Activated T-cell treated with anti-CD3 and anti-CD28 coated beads, Interleukin-2, amount 50 U/mL, for 72 hours (primary cell): Measurements from ENCODE around the gene GLB1L2. TPM values are rescaled to one million over a fixed set of nuclear protein-coding genes. Genes with fewer than 3 reads are reported as not detected.

ENCODE experiments used
- ATAC-seq, 2 donors: fragments of 150-1000 bp; cut with Tn5 transposase; replicated peaks in 1 of 2; 2 replicates each; pipeline ENCODE4 v1.10.0; 2021; ENCODE audit warnings: moderate library complexity in 2 of 2, mild to moderate bottlenecking in 1 of 2
- DNase-seq, 2 donors: peaks; one replicate each; pipeline ENCODE4 v3.0.0; 2021 to 2022; ENCODE audit warnings: mixed read lengths in 1 of 2
- H3K27ac Mint-ChIP-seq: one replicate; pipeline ENCODE4 v1.8.0; 2022; ENCODE audit warnings: mild to moderate bottlenecking, moderate library complexity, mixed read lengths
- H3K27me3 Mint-ChIP-seq: one replicate; pipeline ENCODE4 v1.8.0; 2022; ENCODE audit warnings: low read depth, mixed read lengths
- H3K36me3 Mint-ChIP-seq, 2 donors: one replicate each; pipeline ENCODE4 v1.8.0; 2022; ENCODE audit warnings: mixed read lengths in 2 of 2, mild to moderate bottlenecking in 1 of 2; ENCODE audit not compliant: insufficient read depth in 2 of 2
- H3K4me1 Mint-ChIP-seq: one replicate; pipeline ENCODE4 v1.8.0; 2022; ENCODE audit warnings: low read depth, mixed read lengths
- H3K4me3 Mint-ChIP-seq, 2 donors: one replicate each; pipeline ENCODE4 v1.8.0; 2022; ENCODE audit warnings: mild to moderate bottlenecking in 2 of 2, mixed read lengths in 2 of 2, moderate library complexity in 2 of 2
- H3K9me3 Mint-ChIP-seq, 2 donors: one replicate each; pipeline ENCODE4 v1.8.0; 2022; ENCODE audit warnings: mixed read lengths in 2 of 2
- total RNA-seq, 2 donors: library from RNA; stranded (reverse); gene quantifications; one replicate each; pipeline ENCODE4 v1.2.3, GENCODE V29; 2022

GLB1L2 gene
- total RNA-seq, 2 donors from 2014 or later = 1.1 to 2.4 TPM

DNA sequence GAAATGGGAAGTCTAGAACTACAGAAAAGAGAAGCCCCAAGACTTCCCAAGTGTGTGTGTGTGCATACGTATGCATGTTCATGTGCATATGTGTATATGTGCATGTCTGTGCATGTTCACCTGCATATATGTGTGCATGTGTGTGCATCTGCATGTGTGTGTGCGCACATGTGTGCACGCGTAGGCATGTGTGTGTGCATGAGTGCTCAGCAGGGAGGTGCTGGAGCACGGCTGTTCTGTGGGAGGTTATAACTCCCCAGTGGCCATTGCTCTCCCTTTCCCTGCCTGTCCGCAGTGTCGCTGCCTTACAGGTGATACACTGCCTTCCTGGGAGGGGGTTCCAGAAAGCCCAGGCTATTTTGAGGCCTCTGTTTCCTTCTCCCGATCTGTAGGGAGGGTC lies 50.5 kb downstream of the GLB1L2 start:
- no peak overlapping the region for H3K4me3 Mint-ChIP-seq
- DNase-seq (no peak), ATAC-seq (no peak)
- no peak overlapping the region for H3K27ac Mint-ChIP-seq
- peaks cover 17% of the 10 kb centered on the region for H3K27me3 Mint-ChIP-seq
- H3K9me3 Mint-ChIP-seq = no peaks in the 10 kb centered on the region
- no peaks in the 10 kb centered on the region for H3K36me3 Mint-ChIP-seq
- H3K4me1 Mint-ChIP-seq = peaks cover 16% of the 10 kb centered on the region

DNA sequence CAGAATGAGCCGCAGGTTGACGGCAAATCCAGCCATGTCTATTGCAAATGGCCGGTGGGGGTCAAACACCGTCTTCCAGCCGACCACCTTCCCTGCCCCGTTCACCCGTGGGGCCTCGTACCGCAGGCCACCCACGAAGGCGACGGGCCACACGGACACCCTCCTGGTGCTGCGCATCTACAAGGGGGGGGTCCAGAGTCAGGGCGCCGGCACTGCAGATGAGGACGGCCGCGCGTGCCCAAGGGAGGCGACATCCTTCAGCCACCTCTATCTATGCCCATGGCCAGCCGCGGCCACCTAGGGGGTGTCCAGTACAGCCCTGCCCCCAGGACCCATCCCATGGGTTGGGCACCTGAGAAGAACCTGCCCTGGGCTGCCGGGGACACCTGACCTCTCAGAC lies 51.0 kb downstream of the GLB1L2 start:
- ATAC-seq = no peak
- DNase-seq = no peak
- H3K9me3 Mint-ChIP-seq = no peaks in the 10 kb centered on the region

DNA sequence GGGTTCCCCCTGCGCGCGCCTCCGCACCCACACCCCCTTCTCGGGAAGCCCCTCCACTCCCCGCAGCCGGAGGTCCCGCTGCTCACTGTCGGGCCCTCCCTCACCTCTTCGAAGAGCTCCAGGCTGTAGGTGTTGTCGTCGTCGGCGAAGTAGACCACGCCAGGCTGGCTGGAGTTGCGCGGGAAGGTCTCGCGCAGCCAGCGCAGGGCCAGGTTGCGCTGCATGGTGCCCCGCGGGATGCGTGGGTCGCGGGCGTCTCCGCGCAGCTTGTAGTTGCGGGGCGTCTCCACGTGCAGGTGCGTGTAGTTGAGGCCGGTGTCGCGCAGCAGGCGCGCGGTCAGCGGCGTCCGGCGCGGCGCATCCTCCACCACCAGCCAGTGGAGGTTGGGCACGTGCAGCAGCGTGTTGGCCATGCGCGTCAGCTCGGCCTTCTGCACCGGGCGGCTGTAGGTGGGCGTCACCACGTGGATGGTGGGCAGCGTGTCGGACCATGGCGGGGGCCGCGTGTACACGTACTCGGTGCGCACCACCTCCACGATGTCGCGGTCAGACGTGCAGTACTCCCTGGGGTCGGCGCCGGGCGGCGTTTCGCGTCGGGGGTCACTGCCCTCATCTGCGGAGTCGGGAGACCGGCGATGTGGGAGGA lies 51.9 kb downstream of the GLB1L2 start:
- H3K9me3 Mint-ChIP-seq = no peaks in the 10 kb centered on the region
- no peak overlapping the region for H3K4me3 Mint-ChIP-seq
- H3K36me3 Mint-ChIP-seq = no peaks in the 10 kb centered on the region
- peaks cover 17% of the 10 kb centered on the region for H3K4me1 Mint-ChIP-seq
- no peak for ATAC-seq
- H3K27ac Mint-ChIP-seq = no peak overlapping the region
- no peak for DNase-seq
- H3K27me3 Mint-ChIP-seq = peaks cover 19% of the 10 kb centered on the region

More for the DNA sequence above, 51.0 kb downstream of the GLB1L2 start:
- Mint-ChIP-seq H3K27ac (no peak overlapping the region), H3K4me1 (peaks cover 17% of the 10 kb centered on the region), H3K4me3 (no peak overlapping the region), H3K36me3 (no peaks in the 10 kb centered on the region), H3K27me3 (peaks cover 19% of the 10 kb centered on the region)

DNA sequence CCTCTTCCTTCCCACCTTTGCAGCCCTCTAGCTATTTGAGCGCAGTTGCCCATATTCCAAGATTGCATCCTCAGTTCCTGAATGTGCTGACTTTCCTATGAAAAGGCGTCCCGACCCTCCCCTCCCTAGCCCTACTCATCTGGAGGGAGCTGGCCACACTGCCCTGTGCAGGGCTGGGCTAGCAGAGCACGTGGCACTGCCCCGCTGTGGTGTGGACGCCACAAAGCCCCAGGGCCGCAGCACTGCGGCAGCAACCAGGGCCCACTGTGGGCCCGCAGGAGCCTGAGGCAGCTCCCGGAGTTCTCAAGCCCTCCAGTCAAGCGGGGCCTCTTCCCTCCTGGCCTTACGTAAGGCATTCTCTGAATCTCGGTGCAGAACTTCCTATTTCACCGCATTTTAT lies 52.6 kb downstream of the GLB1L2 start:
- H3K9me3 Mint-ChIP-seq = no peaks in the 10 kb centered on the region
- DNase-seq = no peak
- no peak overlapping the region for H3K27ac Mint-ChIP-seq
- H3K36me3 Mint-ChIP-seq = no peaks in the 10 kb centered on the region
- H3K27me3 Mint-ChIP-seq = peaks cover 19% of the 10 kb centered on the region
- no peak for ATAC-seq
- H3K4me1 Mint-ChIP-seq = peaks cover 17% of the 10 kb centered on the region
- H3K4me3 Mint-ChIP-seq = no peak overlapping the region

DNA sequence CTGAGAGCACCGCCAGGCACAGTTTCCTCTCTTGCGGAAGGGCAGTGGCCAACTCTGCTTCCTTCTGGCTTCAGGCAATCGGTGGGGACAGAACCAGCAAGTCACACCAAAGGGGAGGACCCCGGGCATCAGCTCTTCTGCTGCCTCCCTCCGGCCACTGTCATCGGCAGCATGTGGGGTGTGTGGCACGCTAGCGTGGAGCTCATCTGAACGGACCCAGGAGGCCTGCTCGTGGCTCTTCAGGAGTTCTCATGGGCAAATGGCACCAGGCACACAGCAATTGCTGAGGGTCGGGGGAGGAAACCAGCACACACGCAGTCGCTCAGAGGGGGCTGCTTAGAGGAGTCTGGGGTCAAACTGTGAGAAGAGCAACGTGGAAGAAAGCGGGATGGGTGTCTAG lies 53.4 kb downstream of the GLB1L2 start:
- Mint-ChIP-seq H3K36me3 (no peaks in the 10 kb centered on the region), H3K9me3 (no peaks in the 10 kb centered on the region), H3K27me3 (peaks cover 19% of the 10 kb centered on the region), H3K27ac (no peak overlapping the region), H3K4me3 (no peak overlapping the region), H3K4me1 (peaks cover 17% of the 10 kb centered on the region)
- ATAC-seq = no peak
- no peak for DNase-seq

DNA sequence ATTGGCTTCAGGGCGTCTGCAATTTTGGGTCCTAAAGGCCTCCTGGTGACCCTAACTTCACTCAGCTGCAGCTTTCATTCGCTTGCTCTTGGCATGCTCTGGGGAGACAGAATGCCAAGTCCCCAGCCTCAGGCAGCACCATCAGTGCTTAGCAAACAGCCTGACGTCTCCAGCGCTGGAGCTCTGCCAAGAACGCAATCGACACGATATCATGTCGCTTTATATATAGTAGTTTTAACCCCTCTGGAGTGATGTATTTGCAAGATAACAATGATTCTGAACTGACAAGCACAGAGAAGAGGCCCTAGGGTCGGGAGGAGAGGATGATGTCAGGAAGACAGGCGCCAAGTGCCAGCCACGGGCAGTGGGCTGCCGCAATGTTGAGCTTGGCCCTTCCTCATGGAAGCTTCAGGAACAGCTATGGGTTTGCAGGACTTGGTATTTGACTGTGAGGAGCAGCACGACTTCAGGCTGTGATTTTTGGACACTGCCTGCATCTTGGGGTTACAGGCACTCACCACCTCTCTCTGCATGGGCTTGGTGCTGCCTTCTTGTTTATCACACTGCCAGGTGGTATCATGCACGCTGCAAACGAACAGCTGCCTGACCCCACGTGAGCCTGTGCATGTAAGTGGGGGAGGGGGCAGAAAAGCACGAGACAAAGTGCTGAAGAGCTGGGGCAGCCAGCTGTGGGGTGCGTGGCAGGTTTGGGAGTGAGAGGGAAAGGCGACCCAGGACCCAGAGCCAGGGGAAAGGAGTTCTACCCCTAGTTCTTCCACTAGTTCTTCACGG lies 54.2 kb downstream of the GLB1L2 start:
- DNase-seq (no peak), ATAC-seq (no peak)
- Mint-ChIP-seq H3K27me3 (peaks cover 19% of the 10 kb centered on the region), H3K4me3 (no peak overlapping the region), H3K4me1 (peaks cover 17% of the 10 kb centered on the region), H3K36me3 (no peaks in the 10 kb centered on the region), H3K9me3 (no peaks in the 10 kb centered on the region), H3K27ac (no peak overlapping the region)

DNA sequence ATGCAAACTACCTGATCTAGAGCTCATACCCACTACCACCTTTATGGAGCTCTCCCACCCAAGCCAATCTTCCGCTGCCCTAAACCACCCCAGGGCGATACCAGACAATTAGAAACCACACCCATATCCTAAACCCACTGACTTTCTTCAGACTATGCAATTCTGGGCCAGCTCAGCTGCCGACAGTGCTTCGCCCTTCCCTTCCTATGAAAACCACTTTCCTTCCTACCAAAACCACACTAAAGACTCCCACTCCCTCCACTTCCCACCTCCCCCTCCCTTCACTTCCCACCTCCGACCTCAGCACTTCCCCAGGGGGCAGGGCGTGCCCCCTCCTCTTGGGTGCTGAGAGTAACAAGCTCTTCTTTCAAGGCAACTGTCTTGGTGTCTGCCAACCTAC lies 55.2 kb downstream of the GLB1L2 start:
- Mint-ChIP-seq H3K27ac (no peak overlapping the region), H3K4me1 (peaks cover 17% of the 10 kb centered on the region), H3K36me3 (no peaks in the 10 kb centered on the region), H3K27me3 (peaks cover 19% of the 10 kb centered on the region), H3K9me3 (no peaks in the 10 kb centered on the region), H3K4me3 (no peak overlapping the region)
- DNase-seq = no peak
- no peak for ATAC-seq

DNA sequence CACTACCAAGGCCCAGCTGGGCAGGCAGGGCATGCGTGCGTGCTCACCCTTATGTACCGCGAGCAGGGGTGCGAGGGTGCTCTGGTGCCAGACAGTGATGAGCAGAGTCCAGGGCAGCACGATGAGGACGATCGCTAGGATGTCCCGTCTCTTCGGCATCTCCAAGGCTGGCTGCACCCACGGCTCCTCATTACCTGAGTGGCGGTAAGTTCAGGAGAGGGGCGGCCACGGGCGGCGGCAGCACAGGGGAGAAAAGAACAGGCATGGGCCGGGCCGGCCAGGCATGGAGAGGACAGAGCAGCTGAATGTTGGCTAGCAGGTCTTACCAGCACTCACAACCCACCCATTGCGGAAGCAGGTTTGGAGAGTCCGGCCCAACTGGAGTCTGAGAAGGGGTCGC lies 55.7 kb downstream of the GLB1L2 start:
- Mint-ChIP-seq H3K4me3 (no peak overlapping the region), H3K36me3 (no peaks in the 10 kb centered on the region), H3K27ac (no peak overlapping the region), H3K4me1 (peaks cover 17% of the 10 kb centered on the region), H3K9me3 (no peaks in the 10 kb centered on the region), H3K27me3 (peaks cover 19% of the 10 kb centered on the region)
- DNase-seq = no peak
- ATAC-seq = no peak

DNA sequence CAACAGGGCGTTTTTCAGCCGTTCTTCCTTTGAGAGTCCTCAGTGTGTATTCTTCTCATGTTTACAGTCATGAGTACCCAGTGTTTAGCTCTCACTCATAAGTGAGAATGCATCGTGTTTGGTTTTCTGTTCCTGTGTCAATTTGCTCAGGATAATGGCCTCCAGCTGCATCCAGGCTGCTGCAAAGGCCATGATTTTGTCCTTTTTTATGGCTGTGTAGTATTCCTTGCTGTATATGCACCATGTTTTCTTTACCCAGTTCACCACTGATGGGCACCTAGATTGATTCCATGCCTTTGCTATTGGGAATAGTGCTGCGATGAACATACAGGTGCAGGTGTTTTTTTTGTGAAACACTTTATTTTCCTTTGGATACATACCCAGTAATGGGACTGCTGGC lies 56.8 kb downstream of the GLB1L2 start:
- no peak for DNase-seq
- no peaks in the 10 kb centered on the region for H3K36me3 Mint-ChIP-seq
- H3K4me1 Mint-ChIP-seq = peaks cover 17% of the 10 kb centered on the region
- no peak for ATAC-seq
- no peak overlapping the region for H3K27ac Mint-ChIP-seq
- H3K9me3 Mint-ChIP-seq = no peaks in the 10 kb centered on the region
- H3K27me3 Mint-ChIP-seq = peaks cover 19% of the 10 kb centered on the region
- no peak overlapping the region for H3K4me3 Mint-ChIP-seq

DNA sequence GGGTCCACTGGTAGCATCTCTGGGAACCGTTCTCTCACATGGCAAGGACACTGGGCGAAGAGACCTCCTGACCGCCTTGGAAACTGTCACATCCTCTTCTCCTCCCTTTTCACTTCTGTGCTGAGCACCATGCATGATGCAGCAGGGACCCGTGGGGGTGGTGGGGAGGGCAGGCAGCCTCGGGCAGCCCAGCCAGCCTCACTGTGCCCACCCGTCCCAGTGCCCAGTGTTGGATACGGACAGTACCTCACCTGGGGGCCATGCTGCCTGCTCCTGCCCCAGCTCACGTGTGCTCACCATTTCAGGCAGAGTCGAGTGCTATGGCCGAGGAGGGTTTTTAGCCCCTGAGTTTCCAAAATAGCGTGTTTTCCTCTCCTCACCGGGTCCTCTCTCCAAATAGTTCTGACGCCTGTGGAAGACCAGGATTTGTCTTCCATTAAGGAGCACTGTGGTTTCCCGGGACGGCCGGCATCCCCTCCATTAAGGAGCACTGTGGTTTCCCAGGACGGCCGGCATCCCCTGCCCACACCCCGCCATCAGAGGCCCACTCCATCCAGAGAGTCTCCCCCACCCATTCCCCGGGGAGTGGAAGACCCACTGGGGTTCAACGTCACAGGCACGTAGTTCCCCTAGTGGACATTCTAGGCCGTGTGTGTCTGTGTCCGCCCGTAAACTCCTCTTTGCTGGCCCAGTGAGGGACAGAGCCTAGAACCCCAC lies 57.8 kb downstream of the GLB1L2 start:
- no peak overlapping the region for H3K27ac Mint-ChIP-seq
- no peaks in the 10 kb centered on the region for H3K36me3 Mint-ChIP-seq
- H3K9me3 Mint-ChIP-seq = no peaks in the 10 kb centered on the region
- H3K4me1 Mint-ChIP-seq = peaks cover 17% of the 10 kb centered on the region
- DNase-seq (no peak), ATAC-seq (no peak)
- H3K4me3 Mint-ChIP-seq = no peak overlapping the region
- H3K27me3 Mint-ChIP-seq = peaks cover 19% of the 10 kb centered on the region

DNA sequence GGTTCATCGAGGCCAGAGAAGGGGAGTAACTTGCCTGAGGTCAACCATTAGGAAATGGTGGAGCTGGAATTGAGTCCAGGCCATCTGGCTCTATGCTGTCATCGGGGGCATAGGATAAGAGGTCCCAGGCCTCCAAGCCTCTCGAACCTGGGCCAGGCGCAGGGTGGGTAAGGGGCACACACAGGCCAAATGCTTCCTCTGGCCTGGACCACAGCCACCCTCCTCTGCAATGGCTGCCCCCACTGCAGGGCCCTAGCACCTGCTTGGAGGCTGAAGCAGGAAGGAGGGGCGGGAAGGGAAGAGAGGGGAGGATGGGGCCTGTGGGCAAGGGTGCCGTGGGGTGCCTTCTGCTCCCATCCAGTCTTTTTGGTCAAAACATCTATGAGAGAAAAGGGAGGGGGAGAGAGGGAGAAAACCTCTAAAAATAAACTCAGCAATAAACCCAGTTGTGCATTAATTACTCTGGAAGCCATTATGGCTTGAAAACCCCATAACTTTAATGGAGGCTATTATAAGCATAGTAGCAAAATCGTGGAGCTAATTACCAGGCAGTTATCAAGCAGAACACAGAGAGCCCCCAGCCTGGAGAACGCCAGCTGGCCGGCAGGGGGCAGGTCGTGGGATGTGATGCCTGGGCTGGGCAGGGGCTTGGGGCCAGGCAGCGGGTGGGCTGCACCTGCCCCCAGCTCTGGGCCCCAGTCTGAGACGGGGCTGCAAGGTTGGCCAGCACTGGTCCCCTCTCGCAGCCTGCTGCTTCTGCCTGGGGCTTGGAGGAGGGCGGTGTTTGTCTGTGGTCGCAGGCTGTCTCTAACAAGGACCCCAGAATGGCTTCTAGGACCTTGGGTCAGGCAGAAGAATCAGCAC lies 59.1 kb downstream of the GLB1L2 start:
- DNase-seq (no peak), ATAC-seq (no peak)
- no peak overlapping the region for H3K27ac Mint-ChIP-seq
- H3K9me3 Mint-ChIP-seq = no peaks in the 10 kb centered on the region
- H3K36me3 Mint-ChIP-seq = no peaks in the 10 kb centered on the region
- peaks cover 15% of the 10 kb centered on the region for H3K27me3 Mint-ChIP-seq
- peaks cover 14% of the 10 kb centered on the region for H3K4me1 Mint-ChIP-seq
- H3K4me3 Mint-ChIP-seq = no peak overlapping the region

DNA sequence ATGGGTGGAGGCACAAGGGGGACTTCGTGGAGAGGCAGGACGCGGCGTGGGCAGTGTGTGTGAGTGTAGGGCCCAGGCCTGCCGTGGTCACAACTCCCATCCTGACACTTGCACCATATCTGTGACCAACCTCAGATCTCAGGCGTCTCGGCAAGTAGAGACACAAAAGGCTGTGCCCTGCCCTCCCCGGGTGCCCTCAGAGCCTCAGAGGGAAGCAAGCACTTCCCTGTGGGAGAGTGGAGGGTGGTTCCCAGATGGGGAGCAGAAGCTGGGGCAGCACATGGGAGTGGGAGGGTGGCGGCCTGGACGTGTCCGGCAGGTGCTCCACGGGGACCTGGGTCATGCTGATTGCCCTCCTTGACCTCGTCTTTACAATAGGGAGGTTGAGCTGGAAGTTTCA lies 59.9 kb downstream of the GLB1L2 start:
- Mint-ChIP-seq H3K4me1 (peaks cover 7% of the 10 kb centered on the region), H3K4me3 (no peak overlapping the region), H3K27ac (no peak overlapping the region), H3K9me3 (no peaks in the 10 kb centered on the region), H3K27me3 (peaks cover 8% of the 10 kb centered on the region), H3K36me3 (no peaks in the 10 kb centered on the region)
- DNase-seq (no peak), ATAC-seq (no peak)
